ENCODE results near the gene SRRM4.

DNA sequence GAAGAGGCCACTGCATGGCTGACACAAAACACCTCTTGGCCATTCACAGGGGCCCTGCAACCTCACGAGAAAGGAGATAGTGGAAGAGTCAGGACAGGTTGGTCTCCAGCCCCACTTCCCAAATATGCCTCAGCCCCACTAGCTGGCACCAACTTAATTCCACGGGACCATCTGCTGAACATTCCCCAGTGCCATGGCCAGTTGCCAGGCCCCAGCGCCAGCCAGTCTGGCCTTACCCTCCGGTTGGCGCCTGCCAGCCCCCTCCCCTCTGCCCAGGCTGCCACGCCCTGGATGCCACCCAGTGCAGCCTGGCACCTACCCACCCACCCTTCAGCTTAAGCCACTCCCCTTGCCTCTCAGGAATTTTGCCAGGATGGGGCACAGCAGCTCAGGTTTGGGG lies 176.2 kb downstream of the SRRM4 start:
- no peak for TF ChIP-seq EP300 (IDR thresholded peaks at IDR 0.05)
- no peak for TF ChIP-seq POLR2A (IDR thresholded peaks at IDR 0.05)
- TF ChIP-seq, protein P1, sequence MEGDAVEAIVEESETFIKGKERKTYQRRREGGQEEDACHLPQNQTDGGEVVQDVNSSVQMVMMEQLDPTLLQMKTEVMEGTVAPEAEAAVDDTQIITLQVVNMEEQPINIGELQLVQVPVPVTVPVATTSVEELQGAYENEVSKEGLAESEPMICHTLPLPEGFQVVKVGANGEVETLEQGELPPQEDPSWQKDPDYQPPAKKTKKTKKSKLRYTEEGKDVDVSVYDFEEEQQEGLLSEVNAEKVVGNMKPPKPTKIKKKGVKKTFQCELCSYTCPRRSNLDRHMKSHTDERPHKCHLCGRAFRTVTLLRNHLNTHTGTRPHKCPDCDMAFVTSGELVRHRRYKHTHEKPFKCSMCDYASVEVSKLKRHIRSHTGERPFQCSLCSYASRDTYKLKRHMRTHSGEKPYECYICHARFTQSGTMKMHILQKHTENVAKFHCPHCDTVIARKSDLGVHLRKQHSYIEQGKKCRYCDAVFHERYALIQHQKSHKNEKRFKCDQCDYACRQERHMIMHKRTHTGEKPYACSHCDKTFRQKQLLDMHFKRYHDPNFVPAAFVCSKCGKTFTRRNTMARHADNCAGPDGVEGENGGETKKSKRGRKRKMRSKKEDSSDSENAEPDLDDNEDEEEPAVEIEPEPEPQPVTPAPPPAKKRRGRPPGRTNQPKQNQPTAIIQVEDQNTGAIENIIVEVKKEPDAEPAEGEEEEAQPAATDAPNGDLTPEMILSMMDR (IDR thresholded peaks at IDR 0.05), result no peak
